Suprapubic skin (tissue), 4 donors: ENCODE measurements around the gene FXR2.
A peak's percentile ranks its signal among the peaks of the same experiment; 100 is the strongest.

Experiments used
- CTCF ChIP-seq, 2 donors: fragments of 200-600 bp in 1 of 2; fragments of 450-650 bp in 1 of 2; sonication (generic) in 1 of 2; IDR thresholded peaks; one replicate each; pipeline ENCODE4 v1.5.1; 2016 to 2019; ENCODE audit warnings: antibody characterized with exemption in 2 of 2, mild to moderate bottlenecking in 1 of 2, moderate library complexity in 1 of 2
- POLR2A ChIP-seq, 2 donors: fragments of 450-650 bp; IDR thresholded peaks; one replicate each; pipeline ENCODE4 v1.6.1; 2017; ENCODE audit warnings: antibody characterized with exemption in 2 of 2, mild to moderate bottlenecking in 2 of 2, moderate library complexity in 2 of 2
- POLR2AphosphoS5 ChIP-seq, 3 donors: sonication (generic); formaldehyde crosslinking; IDR thresholded peaks; one replicate each; pipeline ENCODE4 v1.6.1; 2017; ENCODE audit warnings: antibody characterized with exemption in 3 of 3

GRCh38 chr17:7572338-7572587 lies 42.4 kb downstream of the FXR2 start:
- TF ChIP-seq POLR2A (IDR thresholded peaks at IDR 0.05) (no peak), CTCF (IDR thresholded peaks at IDR 0.05) (no peak), POLR2AphosphoS5 (IDR thresholded peaks at IDR 0.05) (peak in 1 of 3 donors; percentile 96)
